ENCODE data around the gene PRCC.

- no peak for TF ChIP-seq CTCF (conservative IDR thresholded peaks at IDR 0.05; ENCODE audit: low read depth, low read length)
- TF ChIP-seq EZH2 (IDR thresholded peaks at IDR 0.05; ENCODE audit: low read length, unreplicated experiment) = no peak
- TF ChIP-seq EZH2phosphoT487 (IDR thresholded peaks at IDR 0.05; ENCODE audit: borderline replicate concordance, low read length) = no peak
These were observed 49.4 kb downstream of the PRCC start, which contains the start of gene SH2D2A for GRCh38 chr1:156816561-156817328.
